Dendritic cell treated with granulocyte-macrophage colony-stimulating factor and Interleukin-4, amounts not matched to agents 40 ng/mL and 50 ng/mL, for 4 days (primary cell): ENCODE measurements around the gene GMDS.

Source experiments
- H3K27ac Mint-ChIP-seq: one replicate; pipeline ENCODE4 v1.8.0; 2022; ENCODE audit warnings: mild to moderate bottlenecking, mixed read lengths
- H3K27me3 Mint-ChIP-seq: one replicate; pipeline ENCODE4 v1.8.0; 2022; ENCODE audit warnings: mild to moderate bottlenecking, mixed read lengths
- H3K36me3 Mint-ChIP-seq: one replicate; pipeline ENCODE4 v1.8.0; 2022; ENCODE audit warnings: low read depth, mixed read lengths
- H3K4me1 Mint-ChIP-seq: one replicate; pipeline ENCODE4 v1.8.0; 2022; ENCODE audit warnings: low read depth, mixed read lengths
- H3K4me3 Mint-ChIP-seq: one replicate; pipeline ENCODE4 v1.8.0; 2022; ENCODE audit warnings: mild to moderate bottlenecking, moderate library complexity, mixed read lengths
- H3K9me3 Mint-ChIP-seq: one replicate; pipeline ENCODE4 v1.8.0; 2022; ENCODE audit warnings: mixed read lengths
- intact Hi-C: fragments of 100-400 bp; cut with micrococcal nuclease; formaldehyde crosslinking; loops from one replicate; pipeline ENCODE4 v1.15.0; 2022

Gene GMDS

DNA sequence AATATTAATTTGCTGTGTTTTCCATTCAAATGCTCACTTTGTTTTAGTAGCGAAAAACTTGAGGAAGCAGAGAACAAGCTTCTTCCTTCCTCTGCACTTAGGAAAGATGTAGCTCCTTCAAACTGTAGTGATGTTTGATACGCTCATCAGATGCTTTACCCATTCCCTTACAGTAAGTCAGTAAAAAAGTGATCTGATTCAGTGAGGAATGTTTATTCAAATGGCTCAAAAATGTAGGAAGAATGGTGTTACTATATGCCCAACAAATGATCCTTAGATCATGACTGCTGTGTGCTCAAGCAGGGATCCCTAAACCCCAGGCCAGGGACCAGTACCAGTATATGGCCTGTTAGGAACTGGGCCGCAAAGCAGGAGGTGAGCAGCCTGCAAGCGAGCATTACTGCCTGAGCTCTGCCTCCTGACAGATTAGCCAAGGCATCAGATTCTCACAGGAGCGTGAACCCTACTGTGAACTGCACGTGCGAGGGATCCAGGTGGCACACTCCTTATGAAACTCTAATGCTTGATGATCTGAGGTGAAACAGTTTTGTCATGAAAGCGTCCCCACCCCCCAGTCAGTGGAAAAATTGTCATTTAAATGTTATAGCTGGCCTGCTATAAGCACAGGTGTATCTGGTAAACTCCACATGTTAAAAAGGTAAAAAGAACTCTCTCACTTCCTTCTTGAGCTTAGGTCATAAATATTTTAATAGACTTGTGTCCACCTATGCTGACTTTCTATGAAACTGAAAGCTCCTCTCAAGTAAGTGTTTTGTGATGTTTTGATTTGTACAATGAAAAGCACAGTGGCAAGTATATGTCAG is 448.5 kb downstream of the GMDS start:
- H3K4me1 Mint-ChIP-seq, result no peaks in the 10 kb centered on the region
- intact Hi-C loops, result no loop called here
- H3K4me3 Mint-ChIP-seq, result no peak overlapping the region
- no peaks in the 10 kb centered on the region for H3K9me3 Mint-ChIP-seq
- H3K27me3 Mint-ChIP-seq, result no peaks in the 10 kb centered on the region
- no peaks in the 10 kb centered on the region for H3K36me3 Mint-ChIP-seq
- H3K27ac Mint-ChIP-seq, result no peak overlapping the region

DNA sequence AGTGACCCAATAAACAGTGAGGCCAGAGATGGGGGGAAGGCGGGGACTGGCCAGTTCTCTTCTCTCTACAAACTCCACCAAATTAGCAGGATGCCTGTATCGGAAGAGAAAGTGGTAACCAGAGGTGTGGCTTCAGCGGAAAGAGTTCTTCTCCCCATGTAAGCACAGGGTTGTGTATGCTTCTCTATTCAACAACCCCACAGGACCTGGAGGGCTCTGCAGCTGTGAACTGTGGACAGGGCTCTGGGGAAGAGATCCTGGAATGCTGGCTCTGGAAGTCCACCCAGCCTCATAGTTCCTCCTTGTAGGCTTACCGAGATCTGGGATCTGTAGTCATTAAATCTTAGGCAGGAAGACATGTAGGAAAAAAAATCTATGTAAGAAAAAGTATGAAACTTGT is 449.5 kb downstream of the GMDS start:
- Mint-ChIP-seq H3K27me3 (no peaks in the 10 kb centered on the region), H3K4me1 (no peaks in the 10 kb centered on the region), H3K27ac (no peak overlapping the region), H3K9me3 (no peaks in the 10 kb centered on the region), H3K4me3 (no peak overlapping the region), H3K36me3 (no peaks in the 10 kb centered on the region)
- intact Hi-C loops, result no loop called here

DNA sequence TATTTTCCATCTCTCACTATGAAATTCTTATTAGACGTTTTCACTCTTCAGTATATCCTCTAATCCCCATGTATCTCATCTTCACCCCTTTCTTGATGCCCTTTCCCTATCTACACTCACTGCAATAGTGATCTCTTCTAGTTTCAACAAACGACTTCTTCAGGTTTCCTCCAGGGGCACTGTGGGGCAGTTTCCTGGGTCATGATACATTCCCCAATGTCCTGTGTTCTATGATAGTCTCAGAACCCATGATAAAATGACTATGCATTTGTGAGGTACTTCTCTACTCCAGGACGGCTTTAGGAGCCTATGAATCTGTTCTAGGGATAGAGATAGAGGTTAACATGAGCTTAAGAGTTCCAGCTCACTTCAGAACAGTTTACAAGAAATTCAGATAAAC is 452.4 kb downstream of the GMDS start:
- intact Hi-C loops, result no loop called here
- H3K9me3 Mint-ChIP-seq, result no peaks in the 10 kb centered on the region
- no peaks in the 10 kb centered on the region for H3K4me1 Mint-ChIP-seq
- no peak overlapping the region for H3K4me3 Mint-ChIP-seq
- H3K27ac Mint-ChIP-seq, result no peak overlapping the region
- H3K36me3 Mint-ChIP-seq, result no peaks in the 10 kb centered on the region
- no peaks in the 10 kb centered on the region for H3K27me3 Mint-ChIP-seq

DNA sequence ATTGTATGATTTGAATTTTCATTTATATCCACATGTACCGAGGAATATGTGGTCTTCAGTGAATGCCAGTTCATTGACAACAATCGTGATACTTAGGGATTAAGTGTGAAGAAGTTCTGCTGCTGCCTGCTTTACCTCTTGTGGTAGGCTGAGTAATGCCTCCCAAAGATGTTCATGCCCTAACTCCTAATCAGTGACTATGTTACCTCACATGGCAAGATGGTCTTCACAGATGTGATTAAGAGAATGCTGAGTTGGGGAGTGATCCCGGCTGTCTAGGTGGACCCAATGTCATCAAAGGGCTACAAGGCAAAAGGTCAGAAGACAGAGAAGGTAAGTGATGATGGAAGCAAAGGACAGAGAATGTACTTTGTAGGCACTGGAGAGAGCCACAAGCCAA is 454.7 kb downstream of the GMDS start:
- Mint-ChIP-seq H3K27ac (no peak overlapping the region), H3K27me3 (no peaks in the 10 kb centered on the region), H3K4me3 (no peak overlapping the region), H3K36me3 (no peaks in the 10 kb centered on the region), H3K4me1 (no peaks in the 10 kb centered on the region), H3K9me3 (no peaks in the 10 kb centered on the region)
- intact Hi-C loops, result no loop called here

DNA sequence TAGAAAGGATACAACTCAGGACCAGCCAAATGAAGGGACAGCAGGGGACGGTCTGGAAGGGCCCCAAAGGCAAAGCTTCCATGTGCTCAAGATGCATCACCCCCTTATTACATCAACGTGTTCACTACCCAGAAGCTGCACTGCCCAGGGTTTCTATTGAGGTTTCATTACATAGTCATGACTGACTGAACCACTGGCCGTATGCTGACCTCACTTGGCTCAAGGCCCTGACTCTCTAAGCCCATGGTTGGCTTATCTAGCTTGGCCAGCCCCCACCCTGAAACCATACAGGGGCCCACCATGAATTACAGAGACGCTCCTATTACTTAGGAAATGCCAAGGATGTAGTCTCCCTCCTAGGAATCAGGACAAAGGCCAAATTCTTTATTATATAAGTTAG is 456.3 kb downstream of the GMDS start:
- no peak overlapping the region for H3K4me3 Mint-ChIP-seq
- H3K36me3 Mint-ChIP-seq, result no peaks in the 10 kb centered on the region
- no peaks in the 10 kb centered on the region for H3K27me3 Mint-ChIP-seq
- no peaks in the 10 kb centered on the region for H3K9me3 Mint-ChIP-seq
- intact Hi-C loops, result no loop called here
- no peaks in the 10 kb centered on the region for H3K4me1 Mint-ChIP-seq
- no peak overlapping the region for H3K27ac Mint-ChIP-seq

DNA sequence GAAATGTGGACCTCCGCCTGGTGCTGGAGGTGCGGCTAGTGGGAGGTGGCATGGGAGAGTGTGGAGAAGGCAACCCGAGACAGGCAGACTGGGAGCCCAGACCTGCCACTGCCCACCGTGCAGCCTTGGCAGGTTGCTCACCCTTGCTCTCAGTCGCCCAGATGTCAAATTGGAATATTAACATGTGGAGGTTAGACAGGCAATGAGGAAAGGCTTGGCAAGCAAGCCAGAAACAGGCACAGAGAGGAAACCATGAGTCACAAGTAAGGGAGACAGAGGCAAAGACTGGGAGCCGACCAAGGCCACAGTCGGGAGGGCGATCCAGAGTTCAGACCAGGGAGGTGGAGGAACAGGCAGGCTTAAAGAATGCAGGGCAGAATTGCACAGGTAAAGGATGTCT is 457.5 kb downstream of the GMDS start:
- H3K27ac Mint-ChIP-seq, result no peak overlapping the region
- H3K9me3 Mint-ChIP-seq, result no peaks in the 10 kb centered on the region
- H3K4me1 Mint-ChIP-seq, result no peaks in the 10 kb centered on the region

DNA sequence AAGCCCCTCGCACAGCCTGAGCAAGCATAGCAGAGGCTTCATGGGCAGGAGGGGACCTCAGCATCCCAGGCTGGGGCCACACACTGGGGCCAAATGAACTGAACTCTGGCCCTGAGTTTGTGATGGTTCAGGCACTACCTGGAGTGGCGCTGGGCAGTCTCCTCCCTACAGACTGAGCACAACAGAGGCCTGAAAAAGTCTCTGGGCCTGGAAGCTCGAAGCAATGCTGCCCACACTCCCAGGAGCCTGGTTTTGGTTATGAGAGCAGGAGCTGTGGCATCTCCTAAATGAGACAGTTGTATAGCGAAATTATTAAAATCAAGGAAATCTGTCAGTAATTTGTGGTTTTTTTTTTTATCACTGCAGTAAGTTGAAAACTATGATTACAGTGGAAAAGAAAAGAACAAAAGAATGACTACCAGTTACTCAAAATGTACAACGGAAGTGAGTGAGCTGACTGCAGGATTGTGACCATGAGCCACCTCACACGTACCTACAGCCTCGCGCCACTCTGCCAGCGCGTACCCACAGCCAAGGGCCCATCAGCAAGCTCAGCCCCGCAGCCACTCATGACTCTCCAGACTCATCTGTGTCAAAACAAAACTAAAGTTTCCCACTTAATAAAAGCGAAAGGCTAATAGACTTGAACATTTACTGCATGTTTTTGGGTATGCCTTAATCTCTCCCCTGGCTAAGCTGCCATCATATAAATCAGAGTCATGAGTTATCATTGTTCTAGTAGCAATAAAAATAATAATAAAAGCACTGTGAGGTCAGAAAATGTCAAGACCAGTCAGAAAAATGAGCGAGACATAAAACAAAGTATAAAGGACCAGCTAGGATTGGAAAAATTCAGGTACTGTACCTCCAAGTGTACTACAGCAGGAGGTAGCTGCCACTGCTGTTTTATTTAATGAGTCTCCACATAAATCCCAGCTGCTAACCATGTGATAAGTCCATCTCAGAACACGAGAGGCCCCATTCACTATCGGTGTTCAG is 458.7 kb downstream of the GMDS start:
- H3K4me3 Mint-ChIP-seq, result no peak overlapping the region
- no peaks in the 10 kb centered on the region for H3K4me1 Mint-ChIP-seq
- H3K27ac Mint-ChIP-seq, result no peak overlapping the region
- no peaks in the 10 kb centered on the region for H3K36me3 Mint-ChIP-seq
- H3K9me3 Mint-ChIP-seq, result no peaks in the 10 kb centered on the region
- no peaks in the 10 kb centered on the region for H3K27me3 Mint-ChIP-seq
- intact Hi-C loops, result no loop called here

More for the DNA sequence above, 457.5 kb downstream of the GMDS start:
- no peaks in the 10 kb centered on the region for H3K36me3 Mint-ChIP-seq
- no peak overlapping the region for H3K4me3 Mint-ChIP-seq
- intact Hi-C loops, result no loop called here
- H3K27me3 Mint-ChIP-seq, result no peaks in the 10 kb centered on the region

DNA sequence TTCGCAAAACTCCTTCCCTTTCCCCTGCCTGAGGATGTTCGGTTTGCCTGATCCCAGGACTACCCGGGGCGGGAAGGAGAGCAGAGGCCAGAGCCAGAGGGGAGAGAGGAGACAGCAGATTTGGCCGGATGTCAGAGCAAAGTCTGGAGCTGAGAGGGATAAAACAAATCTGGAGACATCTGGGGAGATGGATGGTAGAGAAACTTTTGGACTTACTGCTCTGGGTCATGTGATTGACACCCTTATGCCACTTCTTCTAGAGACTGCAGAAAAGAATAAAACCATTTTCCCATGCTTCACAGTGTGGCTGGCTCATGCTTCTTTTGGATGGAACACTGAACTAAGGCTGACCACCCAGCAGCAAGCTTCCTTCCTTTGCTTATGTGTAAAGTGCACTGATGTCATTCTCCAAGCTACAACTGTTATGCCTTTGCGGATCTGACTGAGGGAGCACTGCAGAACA is 461.0 kb downstream of the GMDS start:
- Mint-ChIP-seq H3K4me1 (no peaks in the 10 kb centered on the region), H3K4me3 (no peak overlapping the region)
- intact Hi-C loops, result no loop called here

DNA sequence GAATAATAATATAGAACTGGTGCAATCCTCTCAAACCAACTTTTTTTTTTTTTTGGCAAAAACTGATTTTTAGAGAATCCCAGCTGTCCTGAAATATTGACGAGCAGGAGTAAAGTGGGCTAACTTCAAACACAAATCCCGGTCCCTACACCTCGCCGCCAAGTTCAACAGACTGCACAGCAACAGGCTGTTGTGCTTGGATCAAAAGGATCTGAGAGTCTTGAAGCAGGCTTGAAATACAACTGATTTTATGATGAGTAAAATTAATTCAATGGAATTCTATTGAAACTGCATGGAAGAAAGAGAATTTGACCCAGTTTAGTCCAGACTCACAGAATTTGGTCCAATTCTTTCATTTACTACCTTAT is 463.6 kb downstream of the GMDS start:
- H3K27ac Mint-ChIP-seq, result no peak overlapping the region
- H3K36me3 Mint-ChIP-seq, result no peaks in the 10 kb centered on the region
- no peak overlapping the region for H3K4me3 Mint-ChIP-seq
- intact Hi-C loops, result no loop called here
- no peaks in the 10 kb centered on the region for H3K27me3 Mint-ChIP-seq
- no peaks in the 10 kb centered on the region for H3K9me3 Mint-ChIP-seq
- H3K4me1 Mint-ChIP-seq, result no peaks in the 10 kb centered on the region

More for the DNA sequence above, 461.0 kb downstream of the GMDS start:
- Mint-ChIP-seq H3K9me3 (no peaks in the 10 kb centered on the region), H3K36me3 (no peaks in the 10 kb centered on the region), H3K27ac (no peak overlapping the region), H3K27me3 (no peaks in the 10 kb centered on the region)

DNA sequence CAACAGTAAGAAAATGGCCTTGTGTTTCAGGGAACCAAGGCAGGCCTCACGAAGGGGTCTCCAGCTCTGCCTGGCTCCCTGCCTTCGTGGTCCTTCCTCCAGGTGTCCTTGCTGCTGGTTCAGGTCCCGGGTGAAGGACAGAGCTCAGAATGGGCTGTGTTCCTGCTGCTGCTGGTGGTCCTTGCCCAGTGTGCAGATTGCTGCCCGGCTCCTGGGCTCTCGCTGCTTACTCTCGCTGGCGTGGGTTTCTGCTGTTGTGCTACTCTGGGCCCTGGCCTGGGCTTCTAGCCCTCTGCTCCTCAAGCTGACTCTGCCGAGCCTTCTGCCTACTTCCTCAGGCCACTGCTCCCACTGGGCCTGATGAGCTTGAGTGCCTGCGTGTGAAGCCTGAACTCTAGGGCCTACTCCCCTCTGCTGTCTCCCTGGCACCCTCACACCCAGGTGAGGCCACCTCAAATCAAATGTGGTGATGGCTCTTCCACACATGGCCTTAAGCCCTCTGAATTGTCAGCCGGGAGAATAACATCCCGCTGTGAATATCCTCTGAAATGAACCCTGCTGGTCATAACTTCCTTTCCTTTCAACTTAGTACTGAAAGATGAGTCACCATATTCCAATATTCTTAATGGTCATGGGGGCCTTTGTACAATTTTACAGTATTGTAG is 464.1 kb downstream of the GMDS start:
- H3K27me3 Mint-ChIP-seq, result no peaks in the 10 kb centered on the region
- H3K36me3 Mint-ChIP-seq, result no peaks in the 10 kb centered on the region
- no peak overlapping the region for H3K4me3 Mint-ChIP-seq
- intact Hi-C loops, result no loop called here
- no peaks in the 10 kb centered on the region for H3K4me1 Mint-ChIP-seq
- H3K27ac Mint-ChIP-seq, result no peak overlapping the region
- H3K9me3 Mint-ChIP-seq, result no peaks in the 10 kb centered on the region

DNA sequence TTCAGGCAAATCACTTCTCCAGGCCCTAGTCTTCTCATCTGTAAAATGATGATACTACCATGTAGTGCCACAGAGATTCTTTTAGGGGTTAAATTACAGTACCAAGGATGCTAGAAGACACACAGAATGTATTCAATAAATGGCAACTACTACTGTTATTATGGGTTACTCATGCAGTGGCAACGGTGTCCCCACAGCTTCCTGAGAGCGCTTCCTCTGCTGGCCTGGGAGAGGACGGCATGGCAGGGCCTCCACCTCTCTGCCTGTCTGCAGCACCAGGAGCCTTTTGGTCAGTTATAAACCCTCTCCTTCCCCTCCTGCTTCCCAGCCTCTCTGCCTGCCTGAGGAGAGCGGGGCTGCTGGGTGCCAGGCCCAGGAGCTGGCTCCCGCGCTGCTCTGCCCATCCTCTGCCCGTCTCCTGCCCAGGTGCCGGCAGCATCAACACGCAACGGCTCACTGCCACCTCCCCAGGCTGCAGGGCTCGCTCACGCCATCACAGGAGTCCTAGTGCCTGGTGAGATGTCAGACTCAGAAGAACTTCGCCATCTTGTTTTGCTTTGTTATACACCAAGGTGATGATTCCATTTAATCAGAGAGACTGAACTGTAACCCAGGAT is 465.0 kb downstream of the GMDS start:
- H3K27ac Mint-ChIP-seq, result no peak overlapping the region
- H3K27me3 Mint-ChIP-seq, result no peaks in the 10 kb centered on the region
- no peak overlapping the region for H3K4me3 Mint-ChIP-seq
- H3K4me1 Mint-ChIP-seq, result no peaks in the 10 kb centered on the region
- no peaks in the 10 kb centered on the region for H3K36me3 Mint-ChIP-seq
- H3K9me3 Mint-ChIP-seq, result no peaks in the 10 kb centered on the region
- intact Hi-C loops, result no loop called here

DNA sequence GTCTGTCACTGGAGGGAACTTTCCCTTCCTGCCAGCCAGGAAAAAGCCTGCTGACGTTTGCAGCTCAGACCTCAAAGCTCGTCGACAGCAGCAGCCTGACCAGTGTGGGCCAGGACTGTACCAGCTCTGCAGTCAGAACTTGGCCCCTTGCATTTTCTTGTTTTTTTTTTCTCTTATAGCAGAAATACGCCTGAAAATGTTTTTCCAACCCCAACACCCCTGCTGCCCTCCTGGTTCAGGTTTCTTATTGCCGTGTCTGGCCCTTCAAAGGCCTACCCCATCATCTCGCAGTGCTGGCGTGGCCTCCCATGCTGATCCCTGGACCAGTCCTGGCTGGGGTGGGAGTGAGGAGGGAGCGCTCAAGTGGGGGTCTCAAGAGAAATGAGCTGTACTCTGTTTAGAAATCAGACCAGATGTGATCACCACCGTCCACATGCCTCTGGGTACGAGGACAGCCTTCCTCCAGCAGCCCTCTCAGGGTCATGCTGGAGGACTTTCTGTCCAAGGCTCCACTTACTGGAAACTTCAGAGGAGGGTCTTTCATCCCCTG is 466.6 kb downstream of the GMDS start:
- Mint-ChIP-seq H3K27ac (no peak overlapping the region), H3K27me3 (no peaks in the 10 kb centered on the region), H3K4me1 (no peaks in the 10 kb centered on the region), H3K36me3 (no peaks in the 10 kb centered on the region), H3K9me3 (no peaks in the 10 kb centered on the region), H3K4me3 (no peak overlapping the region)
- intact Hi-C loops, result no loop called here

DNA sequence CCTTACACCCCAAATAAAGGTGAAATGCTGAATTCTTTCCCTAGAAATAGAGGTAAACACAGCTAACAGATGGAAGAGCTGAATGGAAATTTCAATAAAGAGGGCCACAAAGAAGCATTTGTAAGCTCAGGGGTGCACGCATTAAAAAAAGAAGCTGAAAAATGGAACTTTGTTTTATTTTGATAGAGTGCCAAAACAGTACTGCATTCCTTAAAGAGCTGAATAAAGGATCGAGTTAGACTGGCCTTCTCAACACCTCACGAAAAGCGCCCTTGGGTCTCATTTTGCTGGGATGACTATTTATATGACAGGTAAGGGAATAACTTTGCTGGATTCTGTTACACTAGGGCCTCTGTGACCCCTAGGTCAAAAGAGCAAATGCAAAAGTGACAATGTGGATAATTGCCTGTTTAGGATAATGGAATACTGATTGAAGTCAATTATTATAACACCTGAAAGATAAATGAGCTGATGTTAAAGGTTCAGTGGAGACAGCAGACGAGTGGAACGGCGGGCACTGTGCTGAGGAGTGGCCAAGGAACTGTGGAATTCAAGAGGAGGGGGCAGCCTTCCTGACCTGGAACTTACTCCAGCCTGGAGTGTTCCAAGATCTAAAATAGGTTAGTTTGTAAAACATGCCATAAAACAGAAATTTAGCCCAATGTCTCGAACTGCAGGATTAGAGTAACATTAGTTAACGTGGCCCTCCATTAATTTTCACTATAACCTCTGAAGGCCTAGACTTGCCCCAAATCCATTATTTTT is 467.3 kb downstream of the GMDS start:
- Mint-ChIP-seq H3K27me3 (no peaks in the 10 kb centered on the region), H3K36me3 (no peaks in the 10 kb centered on the region), H3K4me1 (no peaks in the 10 kb centered on the region), H3K27ac (no peak overlapping the region), H3K4me3 (no peak overlapping the region), H3K9me3 (no peaks in the 10 kb centered on the region)
- intact Hi-C loops, result no loop called here
